ENCODE data around the gene PPFIBP1.

- no peak for TF ChIP-seq CTCF (IDR thresholded peaks at IDR 0.05)
- TF ChIP-seq POLR2AphosphoS5 (IDR thresholded peaks at IDR 0.05), result no peak
These were observed 120.3 kb downstream of the PPFIBP1 start for GRCh38 chr12:27644158-27644845.

All from prostate gland (tissue), 2 donors.